A549 treated with CORT108297 at 1 μM for 4 hours (cell line): Measurements from ENCODE around the gene DDX39A. TPM values are rescaled to one million over a fixed set of nuclear protein-coding genes. Genes with fewer than 3 reads are reported as not detected.

Experiments used
- total RNA-seq: library from RNA; stranded (reverse); fragments of 200-300 nt; extraction: Qiagen RNA extraction; gene quantifications from 5 replicates; pipeline ENCODE4 v1.2.3, GENCODE V29; 2022

The DDX39A gene
- total RNA-seq, result 120 to 141 TPM (median 130 TPM) in 5 replicates

DNA sequence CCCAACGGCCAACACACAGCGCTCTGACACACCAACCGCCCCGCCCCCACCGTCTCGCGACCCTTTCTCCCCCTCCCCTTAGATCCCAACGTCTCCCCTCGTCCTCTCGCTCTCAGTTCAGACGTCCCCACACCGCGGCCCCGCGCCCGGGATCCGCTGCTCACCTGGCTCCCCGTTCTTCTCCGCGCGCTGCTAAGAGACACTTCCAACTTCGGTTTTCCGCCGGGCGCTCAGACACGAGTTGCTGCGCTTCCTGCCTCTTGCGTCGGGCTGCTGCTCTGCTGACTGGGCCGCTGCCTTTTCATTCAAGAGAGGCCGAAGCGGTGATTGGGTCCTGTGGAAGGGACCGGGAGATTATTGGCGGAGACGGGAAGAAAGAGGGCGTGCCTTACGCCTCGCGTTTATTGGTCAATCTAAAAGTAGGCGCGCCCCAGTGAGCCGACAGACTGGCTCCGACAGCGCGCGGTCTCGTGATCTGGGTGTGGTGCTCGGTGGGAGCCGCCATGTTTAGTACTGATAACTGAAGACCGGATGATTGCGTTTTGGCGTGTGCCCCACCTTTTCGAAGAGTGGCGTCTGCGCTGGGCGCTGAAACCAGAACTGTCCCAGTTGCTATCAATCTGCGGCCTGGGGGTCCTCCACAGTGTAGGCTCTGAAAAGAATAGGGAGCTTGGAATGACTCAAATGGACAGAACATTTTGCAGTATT lies at the start of gene DDX39A:
TSS of gene DDX39A (minus strand) at position 236 of the 708 bp plus-strand sequence. CDS start 6,121 bp downstream, outside the sequence.

DNA sequence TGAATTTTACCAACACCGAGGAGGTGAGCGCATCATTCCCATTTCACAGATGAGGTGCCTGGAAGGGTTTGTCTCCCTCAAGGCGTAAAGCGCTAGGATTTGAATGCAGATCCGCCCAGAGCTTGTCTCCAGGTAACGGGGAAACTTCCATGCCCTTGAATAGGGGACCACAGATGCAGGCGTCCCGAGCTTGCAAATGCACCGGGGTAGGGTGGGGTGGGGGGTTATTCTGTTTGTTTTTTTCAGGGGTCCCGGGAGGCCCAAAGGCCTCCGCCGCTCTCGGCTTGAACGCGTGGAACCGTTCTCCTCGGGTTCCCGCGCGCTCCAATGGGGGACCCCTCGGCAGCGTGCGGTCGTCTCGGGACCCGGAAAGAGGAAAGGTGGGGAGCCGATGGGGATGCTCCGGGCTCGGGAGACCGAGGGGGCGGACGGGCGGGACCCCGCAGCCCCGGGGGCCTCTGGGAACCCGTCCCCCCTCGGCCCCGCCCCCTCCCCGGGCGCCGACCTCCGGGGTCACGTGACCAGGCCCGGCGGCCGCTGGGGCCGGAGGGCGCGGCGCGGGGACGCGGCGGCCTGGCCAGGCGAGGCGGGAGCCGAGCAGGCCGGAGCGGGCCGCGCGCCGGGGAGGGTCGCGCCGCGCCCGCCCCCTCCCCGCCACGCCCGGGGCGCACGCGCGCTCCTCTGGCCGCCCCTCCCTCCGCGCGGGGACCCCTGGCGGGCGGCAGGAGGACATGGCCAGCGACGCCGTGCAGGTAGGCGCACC lies 13.8 kb upstream of the DDX39A start, which contains the start of gene PKN1:
TSS of gene PKN1 (plus strand) at position 516 of the 763 bp plus-strand sequence. CDS start at position 732, 216 bp downstream.

Other genes starting within 250 kb of the DDX39A start
- gene ADGRL1, start 213.2 kb downstream of the DDX39A start, total RNA-seq, result 2.1 to 3.7 TPM (median 3.4 TPM) in 5 replicates
- 66.8 to 89.7 TPM (median 83.5 TPM) in 5 replicates for gene ADGRE5, start 37.9 kb downstream of the DDX39A start, total RNA-seq
- 61.3 to 74.4 TPM (median 72.2 TPM) in 5 replicates for gene PKN1, start 14.0 kb upstream of the DDX39A start, total RNA-seq
- gene PTGER1, start 56.0 kb upstream of the DDX39A start, total RNA-seq, result 0.10 to 0.15 TPM (median 0.13 TPM) in 3 of 5 replicates, not detected in the others
- 81.2 to 135 TPM (median 130 TPM) in 5 replicates for gene GIPC1, start 76.8 kb upstream of the DDX39A start, total RNA-seq
- gene DNAJB1, start 99.1 kb upstream of the DDX39A start, total RNA-seq, result 159 to 187 TPM (median 172 TPM) in 5 replicates
- 145 to 197 TPM (median 189 TPM) in 5 replicates for gene TECR, start 110.3 kb upstream of the DDX39A start, total RNA-seq
- gene NDUFB7, start 152.7 kb upstream of the DDX39A start, total RNA-seq, result 158 to 214 TPM (median 202 TPM) in 5 replicates
- gene CLEC17A, start 163.7 kb upstream of the DDX39A start, total RNA-seq, result 0.09 TPM in 1 of 5 replicates, not detected in the others